CD4-positive, alpha-beta T cell treated with Interleukin-4 for 1 hour (primary cell): ENCODE measurements around the gene GRIK1.

Experiments used
- DNase-seq, 2 donors: peaks; one replicate each; pipeline ENCODE4 v3.0.0-alpha.2; 2020 to 2022

GRIK1 gene

GRCh38 chr21:29826386-29826785 is 113.4 kb downstream of the GRIK1 start:
- DNase-seq = no peak

- DNase-seq = no peak
Measured at GRCh38 chr21:29825936-29826335, 113.9 kb downstream of the GRIK1 start.

- no peak for DNase-seq
Measured at GRCh38 chr21:29825345-29825744, 114.5 kb downstream of the GRIK1 start.

- DNase-seq = no peak
Measured at GRCh38 chr21:29822064-29822463, 117.7 kb downstream of the GRIK1 start.

GRCh38 chr21:29821230-29821629 is 118.6 kb downstream of the GRIK1 start:
- no peak for DNase-seq

GRCh38 chr21:29819675-29820326 is 120.0 kb downstream of the GRIK1 start:
- DNase-seq = no peak

- no peak for DNase-seq
Measured at GRCh38 chr21:29818383-29818921, 121.3 kb downstream of the GRIK1 start.

GRCh38 chr21:29817450-29817849 is 122.3 kb downstream of the GRIK1 start:
- no peak for DNase-seq

- no peak for DNase-seq
Measured at GRCh38 chr21:29812947-29813346, 126.8 kb downstream of the GRIK1 start.

GRCh38 chr21:29810871-29811270 is 128.9 kb downstream of the GRIK1 start:
- no peak for DNase-seq

GRCh38 chr21:29808153-29808552 is 131.6 kb downstream of the GRIK1 start:
- no peak for DNase-seq

GRCh38 chr21:29805105-29805504 is 134.7 kb downstream of the GRIK1 start:
- no peak for DNase-seq

GRCh38 chr21:29803191-29803590 is 136.6 kb downstream of the GRIK1 start:
- DNase-seq = no peak

- no peak for DNase-seq
Measured at GRCh38 chr21:29801122-29801521, 138.7 kb downstream of the GRIK1 start.

GRCh38 chr21:29800056-29800455 is 139.7 kb downstream of the GRIK1 start:
- no peak for DNase-seq

- DNase-seq = no peak
Measured at GRCh38 chr21:29798840-29799239, 141.0 kb downstream of the GRIK1 start.

GRCh38 chr21:29797155-29797554 is 142.6 kb downstream of the GRIK1 start:
- DNase-seq = no peak

GRCh38 chr21:29793712-29794111 is 146.1 kb downstream of the GRIK1 start:
- no peak for DNase-seq

- no peak for DNase-seq
Measured at GRCh38 chr21:29789393-29789792, 150.4 kb downstream of the GRIK1 start.

- no peak for DNase-seq
Measured at GRCh38 chr21:29788752-29789151, 151.0 kb downstream of the GRIK1 start.

- DNase-seq = no peak
Measured at GRCh38 chr21:29787361-29787909, 152.4 kb downstream of the GRIK1 start.

- no peak for DNase-seq
Measured at GRCh38 chr21:29786496-29787360, 153.1 kb downstream of the GRIK1 start.

GRCh38 chr21:29777160-29777559 is 162.6 kb downstream of the GRIK1 start:
- DNase-seq = no peak

GRCh38 chr21:29775462-29775861 is 164.3 kb downstream of the GRIK1 start:
- no peak for DNase-seq
